Progenitor cell of endocrine pancreas (in vitro differentiated cells): ENCODE results near the gene PHF5A. TPM values are rescaled to one million over a fixed set of nuclear protein-coding genes. Genes with fewer than 3 reads are reported as not detected.

Experiments used
- DNase-seq: peaks from one replicate; pipeline ENCODE4 v3.0.0; 2021; ENCODE audit warnings: low spot score; ENCODE audit not compliant: unreplicated experiment
- H3K27ac Mint-ChIP-seq: 2 replicates; pipeline ENCODE4 v1.8.0; 2021; ENCODE audit warnings: mild to moderate bottlenecking, moderate library complexity, mixed read lengths
- H3K27me3 Mint-ChIP-seq: 2 replicates; pipeline ENCODE4 v1.8.0; 2021; ENCODE audit warnings: mixed read lengths
- H3K36me3 Mint-ChIP-seq: 2 replicates; pipeline ENCODE4 v1.8.0; 2022; ENCODE audit warnings: mixed read lengths; ENCODE audit not compliant: insufficient read depth
- H3K4me1 Mint-ChIP-seq: 2 replicates; pipeline ENCODE4 v1.8.0; 2021; ENCODE audit warnings: low read depth, mixed read lengths
- H3K4me3 Mint-ChIP-seq: 2 replicates; pipeline ENCODE4 v1.8.0; 2021; ENCODE audit warnings: low read depth, mild to moderate bottlenecking, moderate library complexity, mixed read lengths
- H3K9me3 Mint-ChIP-seq: 2 replicates; pipeline ENCODE4 v1.8.0; 2021; ENCODE audit warnings: low read depth, mixed read lengths
- total RNA-seq: library from RNA; stranded (reverse); gene quantifications from 2 replicates; pipeline ENCODE4 v1.2.1, GENCODE V29; 2021
- TF ChIP-seq, protein P1 (sequence below): fragments of 200-600 bp; sonication (generic); IDR thresholded peaks from one replicate; pipeline ENCODE4 v1.5.0; 2021; ENCODE audit warnings: antibody characterized with exemption, mild to moderate bottlenecking; ENCODE audit not compliant: unreplicated experiment

PHF5A gene
- total RNA-seq, 1 donor from 2014 or later, result 52.9 TPM

GRCh38 chr22:41479671-41480396, 11.3 kb upstream of the PHF5A start:
- TF ChIP-seq, protein P1, sequence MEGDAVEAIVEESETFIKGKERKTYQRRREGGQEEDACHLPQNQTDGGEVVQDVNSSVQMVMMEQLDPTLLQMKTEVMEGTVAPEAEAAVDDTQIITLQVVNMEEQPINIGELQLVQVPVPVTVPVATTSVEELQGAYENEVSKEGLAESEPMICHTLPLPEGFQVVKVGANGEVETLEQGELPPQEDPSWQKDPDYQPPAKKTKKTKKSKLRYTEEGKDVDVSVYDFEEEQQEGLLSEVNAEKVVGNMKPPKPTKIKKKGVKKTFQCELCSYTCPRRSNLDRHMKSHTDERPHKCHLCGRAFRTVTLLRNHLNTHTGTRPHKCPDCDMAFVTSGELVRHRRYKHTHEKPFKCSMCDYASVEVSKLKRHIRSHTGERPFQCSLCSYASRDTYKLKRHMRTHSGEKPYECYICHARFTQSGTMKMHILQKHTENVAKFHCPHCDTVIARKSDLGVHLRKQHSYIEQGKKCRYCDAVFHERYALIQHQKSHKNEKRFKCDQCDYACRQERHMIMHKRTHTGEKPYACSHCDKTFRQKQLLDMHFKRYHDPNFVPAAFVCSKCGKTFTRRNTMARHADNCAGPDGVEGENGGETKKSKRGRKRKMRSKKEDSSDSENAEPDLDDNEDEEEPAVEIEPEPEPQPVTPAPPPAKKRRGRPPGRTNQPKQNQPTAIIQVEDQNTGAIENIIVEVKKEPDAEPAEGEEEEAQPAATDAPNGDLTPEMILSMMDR, result no peak
- Mint-ChIP-seq H3K27ac (no peak overlapping the region), H3K27me3 (no peaks in the 10 kb centered on the region), H3K4me1 (no peaks in the 10 kb centered on the region), H3K36me3 (no peaks in the 10 kb centered on the region), H3K4me3 (no peak overlapping the region), H3K9me3 (no peaks in the 10 kb centered on the region)
- no peak for DNase-seq

DNA sequence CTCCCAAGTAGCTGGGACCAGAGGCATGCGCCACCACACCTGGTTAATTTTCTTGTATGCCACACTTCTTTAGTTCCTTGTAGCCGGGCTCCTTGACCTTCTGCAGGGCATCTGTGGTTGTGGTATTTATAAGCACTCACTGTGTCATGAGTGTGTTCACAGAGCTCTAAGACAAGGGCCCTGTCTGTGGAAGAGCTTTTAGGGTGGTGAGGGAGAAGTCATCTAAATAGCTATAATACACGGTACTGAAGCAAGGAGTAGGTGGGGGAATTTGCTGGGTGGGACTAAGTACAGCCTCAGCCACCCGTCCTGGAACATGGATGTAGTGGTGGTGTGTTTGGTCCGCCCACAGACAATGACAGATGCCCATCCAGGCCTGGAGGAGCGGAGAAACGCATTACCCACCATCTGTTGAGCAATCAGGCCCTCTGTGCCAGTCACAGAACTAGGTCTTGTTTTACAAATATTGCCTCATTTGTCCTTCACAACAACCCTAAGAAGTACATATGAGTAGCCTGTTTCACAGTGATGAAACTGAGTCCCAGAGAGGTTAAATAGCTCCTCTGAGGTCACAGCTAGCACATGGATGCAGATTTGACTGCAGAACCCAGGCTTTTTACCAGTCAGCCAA, 10.5 kb upstream of the PHF5A start:
- no peak overlapping the region for H3K27ac Mint-ChIP-seq
- H3K9me3 Mint-ChIP-seq, result no peaks in the 10 kb centered on the region
- no peaks in the 10 kb centered on the region for H3K27me3 Mint-ChIP-seq
- no peaks in the 10 kb centered on the region for H3K4me1 Mint-ChIP-seq
- H3K36me3 Mint-ChIP-seq, result no peaks in the 10 kb centered on the region
- no peak overlapping the region for H3K4me3 Mint-ChIP-seq
- DNase-seq, result no peak
- TF ChIP-seq, protein P1, result no peak

DNA sequence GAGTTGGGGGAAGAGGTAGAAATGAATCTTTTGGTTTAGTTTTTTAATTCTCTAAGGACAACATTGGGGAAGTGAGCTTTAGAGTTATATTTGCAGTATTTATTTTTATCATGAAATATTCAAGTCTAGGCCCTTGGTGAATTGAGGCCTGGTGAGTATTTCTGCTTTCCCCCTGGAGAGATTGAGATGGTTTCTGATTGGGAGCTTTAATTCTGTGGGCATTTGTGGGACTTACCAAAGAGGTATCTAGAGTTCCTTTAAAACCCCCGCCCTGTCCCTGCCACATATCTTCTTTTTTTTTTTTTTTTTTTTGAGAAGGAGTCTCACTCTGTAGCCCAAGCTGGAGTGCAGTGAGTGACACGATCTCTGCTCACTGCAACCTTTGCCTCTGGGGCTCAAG, 10.0 kb upstream of the PHF5A start:
- Mint-ChIP-seq H3K9me3 (no peaks in the 10 kb centered on the region), H3K27ac (no peak overlapping the region), H3K27me3 (no peaks in the 10 kb centered on the region), H3K36me3 (no peaks in the 10 kb centered on the region), H3K4me1 (no peaks in the 10 kb centered on the region), H3K4me3 (no peak overlapping the region)
- TF ChIP-seq, protein P1, result no peak
- no peak for DNase-seq

- Mint-ChIP-seq H3K36me3 (no peaks in the 10 kb centered on the region), H3K27ac (no peak overlapping the region), H3K27me3 (no peaks in the 10 kb centered on the region), H3K4me1 (peaks cover 3% of the 10 kb centered on the region), H3K9me3 (no peaks in the 10 kb centered on the region), H3K4me3 (no peak overlapping the region)
- DNase-seq, result no peak
- TF ChIP-seq, protein P1, result no peak
Measured at GRCh38 chr22:41474872-41475451, 6.5 kb upstream of the PHF5A start.

DNA sequence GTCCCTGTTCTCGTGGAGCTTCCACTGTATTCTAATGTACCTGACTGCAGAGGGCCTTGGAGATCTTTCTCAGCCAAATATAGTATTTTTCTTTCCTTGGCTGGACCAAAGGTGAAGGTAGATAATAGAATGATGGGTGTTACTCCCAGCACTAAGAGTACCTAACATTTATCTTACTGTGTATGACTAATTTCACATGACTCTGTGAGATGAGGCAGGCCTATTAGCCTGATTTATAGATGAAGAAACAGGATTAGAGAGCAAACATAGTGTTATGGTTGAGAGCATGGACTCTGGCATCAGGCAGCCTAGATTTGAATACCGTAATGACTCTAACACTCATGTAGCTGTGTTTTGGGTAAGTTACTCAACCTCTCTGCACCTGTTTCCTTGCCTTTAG, 3.1 kb upstream of the PHF5A start:
- TF ChIP-seq, protein P1, result no peak
- Mint-ChIP-seq H3K9me3 (no peaks in the 10 kb centered on the region), H3K27me3 (no peaks in the 10 kb centered on the region), H3K36me3 (peaks cover 5% of the 10 kb centered on the region), H3K27ac (no peak overlapping the region), H3K4me1 (peaks cover 24% of the 10 kb centered on the region), H3K4me3 (no peak overlapping the region)
- DNase-seq, result no peak
